IPS-11a (cell line): ENCODE data around the gene STAB2.

Experiments used
- H3K4me3 ChIP-seq: one replicate; pipeline ENCODE4 v1.5.1; 2013; ENCODE audit warnings: low read depth, low read length, control low read depth

Gene STAB2

DNA sequence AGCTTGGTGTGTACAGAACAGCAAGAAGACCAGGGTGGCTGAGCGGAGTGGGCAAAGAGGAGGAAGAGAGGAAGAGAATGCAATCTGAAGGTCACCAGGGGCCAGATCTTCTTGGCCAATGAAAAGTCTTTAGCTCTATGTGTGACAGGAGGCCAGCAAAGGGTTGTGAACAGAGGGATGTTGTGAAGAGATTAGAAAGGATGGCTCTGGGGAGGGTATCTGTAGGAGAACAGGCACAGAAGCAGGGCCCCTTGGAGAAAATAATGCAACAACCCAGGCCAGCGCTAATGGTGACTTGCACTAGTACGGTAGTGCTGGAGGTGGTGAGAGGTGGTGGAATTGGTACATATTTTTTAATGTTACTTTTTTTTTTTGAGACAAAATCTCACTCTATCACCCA lies 156.7 kb downstream of the STAB2 start:
- no peak overlapping the region for H3K4me3 ChIP-seq

- no peak overlapping the region for H3K4me3 ChIP-seq
Measured at GRCh38 chr12:103745962-103746361, 158.9 kb downstream of the STAB2 start.

GRCh38 chr12:103748002-103748401 lies 160.9 kb downstream of the STAB2 start:
- H3K4me3 ChIP-seq: no peak overlapping the region

DNA sequence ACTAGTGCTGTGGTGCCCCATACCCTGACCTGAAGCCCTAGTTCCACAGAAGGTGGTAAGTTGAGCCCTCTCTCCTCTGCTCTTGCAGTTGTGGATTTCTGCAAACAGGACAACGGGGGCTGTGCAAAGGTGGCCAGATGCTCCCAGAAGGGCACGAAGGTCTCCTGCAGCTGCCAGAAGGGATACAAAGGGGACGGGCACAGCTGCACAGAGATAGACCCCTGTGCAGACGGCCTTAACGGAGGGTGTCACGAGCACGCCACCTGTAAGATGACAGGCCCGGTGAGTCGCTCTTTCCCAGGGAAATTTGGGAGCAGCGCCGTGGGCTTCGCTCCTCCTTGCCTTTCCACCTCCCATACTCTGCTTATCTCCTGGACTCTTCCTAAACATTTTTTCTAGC lies 161.8 kb downstream of the STAB2 start:
- no peak overlapping the region for H3K4me3 ChIP-seq

DNA sequence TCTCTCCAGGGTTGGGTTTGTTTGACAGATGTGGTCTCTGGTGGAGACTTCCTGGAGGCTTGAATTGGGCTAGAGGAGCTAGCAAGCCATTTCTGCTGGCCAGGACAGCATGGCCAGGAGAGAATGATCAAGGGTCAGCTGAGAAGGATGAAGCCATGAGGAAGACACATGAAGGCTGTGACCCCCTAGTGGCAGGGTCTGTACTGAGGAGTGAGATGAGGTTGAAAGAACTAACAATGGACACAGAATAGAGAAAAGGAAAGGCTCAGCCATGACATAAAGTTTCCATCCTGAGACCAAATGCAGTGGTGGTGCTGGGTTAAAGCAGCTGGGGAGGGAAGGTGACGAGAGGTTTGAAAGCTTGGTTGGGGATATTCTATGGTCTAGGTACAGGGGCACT lies 164.1 kb downstream of the STAB2 start:
- H3K4me3 ChIP-seq: no peak overlapping the region

DNA sequence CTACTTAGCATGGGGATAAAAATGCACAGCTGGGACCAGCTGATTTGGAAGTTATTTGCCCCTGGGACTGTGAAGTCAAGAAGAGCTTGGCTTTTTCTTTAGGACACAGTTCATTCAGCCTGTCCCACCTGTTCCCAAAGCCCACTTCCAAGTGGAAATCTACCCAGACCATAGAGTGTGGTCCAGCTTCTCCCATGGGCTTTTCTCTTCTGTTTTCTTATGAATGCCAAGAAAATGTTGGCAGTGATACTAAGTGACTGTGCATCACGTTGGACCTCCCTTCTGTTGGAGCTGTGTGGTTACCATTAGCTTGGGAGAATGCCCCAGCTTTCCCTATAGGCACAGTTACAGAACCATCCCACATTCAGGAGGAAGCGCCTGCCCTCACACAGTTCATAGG lies 164.5 kb downstream of the STAB2 start:
- no peak overlapping the region for H3K4me3 ChIP-seq

DNA sequence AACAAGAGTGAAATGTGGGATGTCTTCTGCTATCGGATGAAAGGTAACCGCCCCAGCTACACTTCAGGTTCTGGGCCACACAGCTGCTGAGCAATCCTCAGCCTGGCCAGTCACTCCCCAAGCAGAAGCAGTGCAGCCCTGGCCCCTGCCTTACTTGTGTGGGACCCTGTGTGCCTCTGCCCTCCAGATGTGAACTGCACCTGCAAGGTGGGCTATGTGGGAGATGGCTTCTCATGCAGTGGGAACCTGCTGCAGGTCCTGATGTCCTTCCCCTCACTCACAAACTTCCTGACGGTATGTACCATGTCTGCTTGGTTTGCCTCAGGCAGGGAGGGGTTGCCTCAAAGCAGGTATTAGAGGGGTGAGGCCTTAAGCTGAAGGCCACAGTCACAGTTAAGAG lies 168.4 kb downstream of the STAB2 start:
- no peak overlapping the region for H3K4me3 ChIP-seq

GRCh38 chr12:103756443-103756842 lies 169.4 kb downstream of the STAB2 start:
- no peak overlapping the region for H3K4me3 ChIP-seq

DNA sequence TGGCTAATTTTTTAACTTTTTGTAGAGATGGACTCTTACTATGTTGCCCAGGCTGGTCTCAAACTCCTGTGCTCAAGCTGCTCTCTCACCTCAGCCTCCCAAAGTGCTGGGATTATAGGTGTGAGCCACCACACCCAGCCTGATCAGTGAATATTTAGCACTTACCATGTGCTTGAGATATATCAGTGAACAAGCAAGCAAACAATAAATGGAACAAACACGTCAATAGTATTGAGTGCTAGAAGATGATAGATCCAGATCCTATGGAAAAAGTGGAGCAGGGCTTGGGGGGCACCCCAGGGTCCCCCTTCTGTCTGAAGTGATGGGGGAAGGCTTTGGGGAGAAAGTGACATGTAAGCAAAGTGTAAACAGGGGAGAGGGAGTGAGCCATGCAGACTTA lies 170.2 kb downstream of the STAB2 start:
- H3K4me3 ChIP-seq: no peak overlapping the region

DNA sequence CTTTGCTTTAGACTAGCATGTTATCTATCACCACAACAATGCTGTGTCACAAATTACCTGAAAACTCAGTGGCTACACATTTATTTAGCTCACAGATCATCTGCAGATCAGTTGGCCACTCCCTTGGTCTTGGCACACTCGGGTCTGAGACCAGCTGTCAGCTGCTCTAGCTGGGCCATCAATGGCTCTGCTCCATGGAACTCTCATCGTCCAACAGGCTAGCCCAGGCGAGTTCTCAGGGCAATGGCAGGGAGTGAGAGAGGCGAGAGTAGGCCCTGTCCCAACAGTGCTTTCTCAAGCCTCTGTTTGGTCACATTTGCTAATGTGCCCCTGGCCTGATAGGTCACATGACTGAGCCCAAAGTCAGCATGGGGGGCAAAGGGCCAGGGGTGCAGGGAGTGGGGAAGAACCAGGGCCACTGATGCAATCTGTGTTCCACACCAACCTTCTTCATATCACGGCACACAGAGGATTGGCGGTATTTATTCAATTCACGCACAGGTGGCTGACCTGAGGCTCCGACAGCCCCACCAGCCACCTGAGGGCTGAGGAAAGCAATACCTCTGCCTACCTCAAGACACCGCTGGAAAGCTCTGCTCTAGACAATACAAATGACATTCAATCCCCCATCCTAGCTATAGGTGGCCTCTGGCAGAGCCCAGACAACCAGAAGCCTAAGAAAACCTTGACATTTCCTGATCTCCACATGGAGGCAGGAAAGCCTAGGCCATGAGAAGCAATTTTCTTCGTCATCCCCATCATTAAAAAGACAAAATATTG lies 171.4 kb downstream of the STAB2 start:
- no peak overlapping the region for H3K4me3 ChIP-seq

DNA sequence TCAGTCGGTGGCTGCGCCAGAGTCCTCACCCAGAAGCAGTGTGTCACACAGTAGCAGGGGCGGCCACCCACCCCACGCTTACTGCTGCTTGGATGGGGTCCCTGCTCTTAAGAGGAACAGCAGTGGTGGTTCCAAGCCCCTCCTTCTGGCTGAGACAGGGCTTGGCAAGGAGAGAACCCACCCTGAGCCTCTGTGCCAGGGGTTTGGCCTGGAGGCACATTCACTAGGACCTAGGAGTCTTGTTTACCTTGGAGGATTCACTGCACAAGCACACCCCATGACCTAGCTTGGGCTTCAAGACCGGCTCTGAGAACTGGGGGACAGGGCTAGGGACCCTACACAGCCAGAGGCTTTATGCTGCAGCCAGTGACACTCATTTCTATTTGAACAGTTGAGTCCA lies 175.4 kb downstream of the STAB2 start:
- H3K4me3 ChIP-seq: no peak overlapping the region

GRCh38 chr12:103765322-103765721 lies 178.2 kb downstream of the STAB2 start:
- H3K4me3 ChIP-seq: no peak overlapping the region

GRCh38 chr12:103766028-103766427 lies 179.0 kb downstream of the STAB2 start:
- H3K4me3 ChIP-seq: no peak overlapping the region

GRCh38 chr12:103768467-103769123 lies 181.5 kb downstream of the STAB2 start:
- no peak overlapping the region for H3K4me3 ChIP-seq

GRCh38 chr12:103769240-103769945 lies 182.3 kb downstream of the STAB2 start:
- no peak overlapping the region for H3K4me3 ChIP-seq

DNA sequence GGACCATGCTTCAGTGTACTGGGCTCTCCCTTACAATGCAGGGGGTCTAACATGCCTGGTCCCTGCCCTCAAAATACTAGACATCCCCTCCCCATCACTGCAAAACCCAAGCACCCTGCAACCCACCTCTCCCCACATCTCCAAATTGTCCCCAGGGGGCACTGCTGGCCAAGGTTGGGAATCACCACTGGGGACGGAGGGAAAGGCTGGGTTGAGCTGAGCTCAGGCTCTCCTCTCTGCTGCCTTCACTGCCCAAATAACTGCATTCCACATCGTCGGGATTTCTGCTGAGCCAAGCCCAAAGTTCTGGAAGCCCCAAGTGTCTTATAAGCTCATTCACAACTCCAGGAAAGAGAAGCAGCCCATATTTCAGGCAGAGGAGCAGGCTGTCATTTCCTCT lies 184.4 kb downstream of the STAB2 start:
- H3K4me3 ChIP-seq: no peak overlapping the region

- H3K4me3 ChIP-seq: no peak overlapping the region
Measured at GRCh38 chr12:103772367-103773108, 185.5 kb downstream of the STAB2 start.

DNA sequence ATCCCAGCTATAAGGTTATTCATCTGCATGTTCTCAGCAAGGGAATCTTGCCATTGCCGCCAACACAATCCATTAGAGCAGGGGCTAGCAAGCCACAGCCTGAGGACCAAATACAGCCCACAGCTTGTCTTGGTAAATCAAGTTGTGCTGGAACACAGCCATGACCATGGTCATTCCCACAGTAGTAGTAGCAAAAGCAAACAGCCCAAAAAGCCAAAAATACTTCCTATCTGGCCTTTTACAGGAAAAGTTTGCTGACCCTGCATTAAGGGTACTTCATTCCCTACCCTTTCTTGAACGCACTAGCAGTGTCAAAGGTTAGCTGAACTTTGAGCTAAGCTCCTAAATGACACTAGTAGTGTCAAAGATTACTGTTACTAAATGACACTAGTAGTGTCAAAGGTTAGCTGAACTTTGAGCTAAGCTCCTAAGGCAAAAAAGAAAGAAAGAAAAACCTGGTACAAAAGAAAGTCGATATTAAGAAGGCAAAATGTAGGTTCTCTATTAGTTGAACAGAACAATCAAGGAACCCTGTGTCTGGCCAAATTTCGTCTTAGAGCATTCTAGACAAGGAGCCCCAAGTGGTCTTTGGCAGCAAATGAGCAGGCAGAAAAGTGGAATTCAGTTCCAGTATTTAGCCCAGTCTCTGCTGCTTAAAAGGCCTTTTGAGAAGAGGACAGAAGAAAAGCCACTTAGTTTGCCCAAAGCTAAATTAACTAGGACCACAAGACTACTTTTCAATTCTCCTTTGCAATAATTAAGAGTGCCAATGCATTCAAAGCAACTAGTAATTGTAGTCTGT lies 186.2 kb downstream of the STAB2 start:
- H3K4me3 ChIP-seq: no peak overlapping the region

DNA sequence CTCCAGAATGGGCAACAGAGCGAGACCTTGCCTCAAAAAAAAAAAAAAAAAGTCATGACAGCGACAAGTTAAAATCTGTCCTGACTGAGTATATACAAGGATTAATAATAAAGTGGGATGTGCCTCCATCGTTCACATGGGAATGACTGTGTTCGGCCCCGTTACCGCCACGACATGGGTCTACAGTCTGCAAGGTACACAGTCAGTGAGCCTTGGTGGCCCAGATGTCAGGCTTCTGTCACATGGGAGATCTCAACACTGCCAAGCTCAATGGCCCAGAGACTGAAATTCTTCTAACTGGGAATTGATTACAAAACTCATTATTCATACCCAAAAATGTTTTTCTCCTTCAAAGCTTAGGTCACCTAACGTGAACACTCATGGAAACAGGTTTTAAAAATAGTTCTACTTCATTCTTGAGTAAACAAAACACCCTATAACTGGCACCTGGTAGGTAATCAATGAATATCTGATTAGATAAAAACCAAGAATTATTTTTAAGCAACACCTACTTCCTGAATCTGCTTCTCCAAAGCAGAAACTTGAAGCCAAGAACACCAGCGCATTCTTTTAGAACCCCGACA lies 188.0 kb downstream of the STAB2 start:
- H3K4me3 ChIP-seq: no peak overlapping the region

DNA sequence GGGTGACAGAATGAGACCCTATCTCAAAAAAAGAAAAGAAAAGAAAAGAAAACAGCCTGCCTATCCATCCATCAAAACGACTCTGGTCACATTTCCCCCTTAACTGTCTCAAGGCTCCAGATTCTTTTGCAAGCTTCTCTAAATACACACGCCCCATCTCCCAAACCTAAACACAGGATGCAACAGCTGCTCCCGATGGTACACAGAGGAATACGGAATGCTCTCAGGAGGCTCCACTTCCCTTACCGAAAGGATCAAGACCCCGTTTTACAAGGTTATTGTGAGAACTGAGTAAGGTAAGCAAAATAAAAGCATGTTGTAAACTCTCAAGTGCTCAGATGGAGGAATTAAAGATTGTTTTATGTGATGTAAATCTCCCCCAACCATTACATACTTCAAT lies 191.7 kb downstream of the STAB2 start:
- no peak overlapping the region for H3K4me3 ChIP-seq
